Endothelial cell of umbilical vein (primary cell): ENCODE results near the gene CTSZ. TPM values are rescaled to one million over a fixed set of nuclear protein-coding genes. Genes with fewer than 3 reads are reported as not detected.

ENCODE experiments used
- BruUV-seq: library from RNA; stranded (reverse); fragments of 400-500 nt; replicated peaks from 2 replicates; lab custom pipeline; 2021; lab: Mats Ljungman, UMichigan
- CTCF ChIA-PET: fragments of 300-600, 350-600 bp; sonication (Branson Sonifier 250); formaldehyde crosslinking; loops from one replicate; lab custom pipeline; 2021; ENCODE audit warnings: antibody characterized with exemption, inconsistent platforms; lab: Charles Lee
- POLR2A ChIA-PET: fragments of 300-600, 350-600 bp; sonication (Branson Sonifier 250); formaldehyde crosslinking; loops from one replicate; lab custom pipeline; 2021; ENCODE audit warnings: antibody characterized with exemption, inconsistent platforms; lab: Charles Lee
- DNase-seq: peaks from one replicate; pipeline ENCODE4 v3.0.0-alpha.2; 2011; ENCODE audit warnings: low read depth, low spot score
- FAIRE-seq: peaks from 2 replicates; lab custom pipeline; 2011; peaks lifted over from hg19 to GRCh38; lab: Jason Lieb, UNC
- H2AFZ ChIP-seq: 2 replicates; pipeline ENCODE4 v1.6.0; 2012; ENCODE audit warnings: low read depth, low read length, control low read depth, inconsistent platforms
- H3K27ac ChIP-seq: 2 replicates; pipeline ENCODE4 v1.5.1; 2011; ENCODE audit warnings: low read depth, mild to moderate bottlenecking, control low read depth, low read length, moderate library complexity; ENCODE audit not compliant: insufficient read depth
- H3K27me3 ChIP-seq, 2 experiments: 2 replicates each; pipeline versions ENCODE4 v1.6.0 to v1.6.1; 2011; ENCODE audit warnings: low read length in 2 of 2, mixed read lengths in 1 of 2; ENCODE audit not compliant: control insufficient read depth in 2 of 2, insufficient read depth in 2 of 2
- H3K36me3 ChIP-seq, 2 experiments: 2 replicates in 1 of 2; 3 replicates in 1 of 2; pipeline ENCODE4 v1.5.1; 2011; ENCODE audit warnings: low read length in 2 of 2, mild to moderate bottlenecking in 1 of 2, moderate library complexity in 1 of 2; ENCODE audit not compliant: control insufficient read depth in 2 of 2, insufficient read depth in 2 of 2; ENCODE audit errors: extremely low read depth in 1 of 2
- H3K4me1 ChIP-seq: 3 replicates; pipeline ENCODE4 v1.5.1; 2011; ENCODE audit warnings: mild to moderate bottlenecking, low read length; ENCODE audit not compliant: control insufficient read depth, insufficient read depth; ENCODE audit errors: extremely low read depth
- H3K4me2 ChIP-seq: 2 replicates; pipeline ENCODE4 v1.6.1; 2011; ENCODE audit warnings: low read length, control low read depth, mixed read lengths; ENCODE audit not compliant: insufficient read depth
- H3K4me3 ChIP-seq, 3 experiments: fragments of 200-600 bp in 1 of 3; sonication (generic), shearing (Covaris generic) in 1 of 3; replicated peaks in 1 of 3; 2 replicates each; pipeline ENCODE4 v1.5.1; 2011 to 2016; ENCODE audit warnings: control low read depth in 3 of 3, low read length in 3 of 3, mild to moderate bottlenecking in 2 of 3, inconsistent platforms in 1 of 3, low read depth in 1 of 3, moderate library complexity in 1 of 3; ENCODE audit not compliant: insufficient read depth in 1 of 3
- H3K79me2 ChIP-seq: 2 replicates; pipeline ENCODE4 v1.6.0; 2012; ENCODE audit warnings: low read length, inconsistent platforms; ENCODE audit not compliant: control insufficient read depth, insufficient read depth
- H3K9ac ChIP-seq: replicated peaks from 2 replicates; pipeline ENCODE3; 2011; ENCODE audit warnings: low read length, control low read depth; ENCODE audit not compliant: insufficient read depth; ENCODE audit errors: extremely low read depth
- H3K9me1 ChIP-seq: replicated peaks from 3 replicates; pipeline ENCODE4 v1.6.0; 2011; ENCODE audit warnings: mild to moderate bottlenecking, low read length; ENCODE audit not compliant: control insufficient read depth, insufficient read depth; ENCODE audit errors: extremely low read depth
- H3K9me3 ChIP-seq: replicated peaks from 2 replicates; pipeline ENCODE4 v1.5.1; 2012; ENCODE audit warnings: low read length, inconsistent platforms; ENCODE audit not compliant: control insufficient read depth, insufficient read depth
- H4K20me1 ChIP-seq: replicated peaks from 2 replicates; pipeline ENCODE3; 2011; ENCODE audit warnings: mild to moderate bottlenecking, low read length; ENCODE audit not compliant: control insufficient read depth, insufficient read depth; ENCODE audit errors: extremely low read depth
- CTCF ChIP-seq, 2 donors: IDR thresholded peaks; 1 replicate in 1 of 2; 2 replicates in 1 of 2; pipeline ENCODE4 v1.5.1; 2011; ENCODE audit warnings: low read length in 2 of 2, mild to moderate bottlenecking in 2 of 2, moderate library complexity in 2 of 2, control low read depth in 1 of 2, inconsistent platforms in 1 of 2, low read depth in 1 of 2; ENCODE audit not compliant: insufficient read depth in 1 of 2; ENCODE audit errors: extremely low read depth in 1 of 2
- EZH2 ChIP-seq: IDR thresholded peaks from 2 replicates; pipeline ENCODE4 v1.6.1; 2012; ENCODE audit warnings: borderline replicate concordance, low read depth, mild to moderate bottlenecking, moderate library complexity, low read length, inconsistent platforms; ENCODE audit not compliant: severe bottlenecking
- FOS ChIP-seq: IDR thresholded peaks from 2 replicates; pipeline ENCODE4 v1.6.1; 2011; ENCODE audit warnings: mild to moderate bottlenecking, low read length, moderate library complexity, borderline replicate concordance; ENCODE audit not compliant: insufficient read depth
- GATA2 ChIP-seq: IDR thresholded peaks from 2 replicates; pipeline ENCODE4 v1.7.0; 2011; ENCODE audit warnings: low read depth, mild to moderate bottlenecking, moderate library complexity, mixed read lengths, low read length; ENCODE audit not compliant: insufficient read length, insufficient read depth
- JUN ChIP-seq: IDR thresholded peaks from 2 replicates; pipeline ENCODE4 v1.6.1; 2011; ENCODE audit warnings: borderline replicate concordance, low read depth; ENCODE audit not compliant: insufficient read length, insufficient read depth
- MAX ChIP-seq: IDR thresholded peaks from 2 replicates; pipeline ENCODE4 v1.6.1; 2011; ENCODE audit not compliant: insufficient read depth, insufficient read length
- MYC ChIP-seq: IDR thresholded peaks from one replicate; pipeline ENCODE4 v1.6.1; 2011; ENCODE audit warnings: mild to moderate bottlenecking, low read depth, low read length
- POLR2A ChIP-seq: IDR thresholded peaks from 2 replicates; pipeline ENCODE4 v1.6.1; 2012; ENCODE audit warnings: low read depth, mild to moderate bottlenecking, control low read depth, low read length
- POLR2AphosphoS5 ChIP-seq: IDR thresholded peaks from 2 replicates; pipeline ENCODE4 v1.6.1; 2012; ENCODE audit warnings: low read depth, mild to moderate bottlenecking, control low read depth, low read length, moderate library complexity; ENCODE audit not compliant: insufficient read depth
- dilution Hi-C: fragments of 300-500 bp; cut with MboI; formaldehyde crosslinking; loops from one replicate; pipeline ENCODE4 v1.15.0; 2019; ENCODE audit warnings: low sequenced_read_pairs; ENCODE audit not compliant: extremely low pct_ligation_motif_present
- intact Hi-C: fragments of 100-400 bp; cut with micrococcal nuclease; formaldehyde crosslinking; loops from one replicate; pipeline ENCODE4 v1.10.0; 2022
- polyA plus RNA-seq, 4 experiments: library from polyadenylated mRNA; depleted of rRNA in 3 of 4; stranded (reverse) in 3 of 4; unstranded in 1 of 4; fragments of >200 nt; gene quantifications; 2 replicates each; pipeline versions ENCODE4 v1.2.1 to v1.2.3, GENCODE V29; 2011 to 2012; ENCODE audit warnings: missing spikeins in 1 of 4
- total RNA-seq: library from RNA; stranded (reverse); gene quantifications from 2 replicates; pipeline ENCODE4 v1.2.3, GENCODE V29; 2021

Gene CTSZ
- total and polyA plus RNA-seq, 2 donors (not counting 3 experiments of a cell fraction or from before 2014, with no cell fraction given), result 304 to 387 TPM

- Histone ChIP-seq H3K27me3 (peaks cover 0 to 1% of the 10 kb centered on the region in 2 experiments), H3K4me1 (peaks cover 3% of the 10 kb centered on the region), H2AFZ (no peak overlapping the region), H4K20me1 (no peaks in the 10 kb centered on the region), H3K9ac (no peak overlapping the region), H3K79me2 (peaks cover 19% of the 10 kb centered on the region), H3K9me3 (no peaks in the 10 kb centered on the region), H3K36me3 (no peaks in the 10 kb centered on the region), H3K4me2 (no peak overlapping the region), H3K4me3 (no peak overlapping the region), H3K9me1 (no peaks in the 10 kb centered on the region), H3K27ac (no peak overlapping the region)
- ChIA-PET POLR2A (no interaction called here), CTCF (interaction anchor here (0.8 to 3.7 kb wide), 4 partner anchors 71 to 109 kb away, joined by 3 to 12 read pairs (median 4); no protein-coding TSS in a partner anchor)
- TF ChIP-seq MYC (no peak), CTCF (IDR thresholded peaks at IDR 0.05; ENCODE audit: extremely low read depth in 1 of 2, insufficient read depth in 1 of 2, low read depth in 1 of 2, low read length in 2 of 2) (no peak), JUN (no peak), FOS (no peak), POLR2A (no peak), EZH2 (no peak), MAX (no peak), GATA2 (no peak), POLR2AphosphoS5 (no peak)
- DNase-seq (no peak), FAIRE-seq (no peak)
- dilution Hi-C loops, result no loop called here
- intact Hi-C loops, result no loop called here
- BruUV-seq, result no TSS peak
Observed at GRCh38 chr20:58978351-58979190, 28.5 kb downstream of the CTSZ start.
